ENCODE data around the gene PDE1C.

DNA sequence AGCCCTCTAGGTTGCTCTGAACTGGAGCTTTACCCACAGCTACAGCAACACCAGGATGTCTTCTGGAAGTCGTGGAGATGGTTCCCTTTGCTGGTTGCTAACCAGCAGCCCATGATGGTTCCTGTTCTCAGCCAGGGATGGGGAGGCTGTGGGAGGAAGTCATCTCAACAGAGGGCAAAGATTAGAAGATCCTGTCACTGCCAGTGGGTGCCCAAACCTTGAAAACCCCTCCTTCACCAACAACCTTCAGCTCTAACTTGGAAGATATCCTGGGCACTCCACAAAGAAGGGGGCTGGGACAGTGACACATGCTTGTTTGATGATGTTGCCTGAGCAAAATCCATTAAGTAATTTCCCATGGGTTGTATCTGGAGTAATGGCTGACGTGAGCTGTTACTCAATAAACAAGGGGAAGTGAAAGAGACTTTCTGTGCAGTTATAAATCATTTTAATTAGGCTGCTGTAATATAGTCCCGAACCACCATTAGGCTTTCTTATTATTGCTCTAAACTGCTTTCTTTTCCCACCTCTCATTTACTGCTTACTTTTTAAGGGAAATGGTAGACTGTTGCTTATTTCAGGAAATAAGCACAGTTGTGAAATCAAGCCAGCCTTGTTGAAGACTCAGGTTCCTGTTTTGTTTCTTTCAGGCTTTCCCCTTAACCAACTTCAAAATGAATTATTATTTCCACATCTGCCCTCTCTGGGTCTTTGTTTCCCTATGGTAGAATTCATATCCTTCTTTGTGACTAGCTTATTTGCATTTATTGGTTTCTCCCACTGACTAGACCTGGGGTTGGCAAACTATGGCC lies 258.4 kb downstream of the PDE1C start:
- TF ChIP-seq, protein P1, sequence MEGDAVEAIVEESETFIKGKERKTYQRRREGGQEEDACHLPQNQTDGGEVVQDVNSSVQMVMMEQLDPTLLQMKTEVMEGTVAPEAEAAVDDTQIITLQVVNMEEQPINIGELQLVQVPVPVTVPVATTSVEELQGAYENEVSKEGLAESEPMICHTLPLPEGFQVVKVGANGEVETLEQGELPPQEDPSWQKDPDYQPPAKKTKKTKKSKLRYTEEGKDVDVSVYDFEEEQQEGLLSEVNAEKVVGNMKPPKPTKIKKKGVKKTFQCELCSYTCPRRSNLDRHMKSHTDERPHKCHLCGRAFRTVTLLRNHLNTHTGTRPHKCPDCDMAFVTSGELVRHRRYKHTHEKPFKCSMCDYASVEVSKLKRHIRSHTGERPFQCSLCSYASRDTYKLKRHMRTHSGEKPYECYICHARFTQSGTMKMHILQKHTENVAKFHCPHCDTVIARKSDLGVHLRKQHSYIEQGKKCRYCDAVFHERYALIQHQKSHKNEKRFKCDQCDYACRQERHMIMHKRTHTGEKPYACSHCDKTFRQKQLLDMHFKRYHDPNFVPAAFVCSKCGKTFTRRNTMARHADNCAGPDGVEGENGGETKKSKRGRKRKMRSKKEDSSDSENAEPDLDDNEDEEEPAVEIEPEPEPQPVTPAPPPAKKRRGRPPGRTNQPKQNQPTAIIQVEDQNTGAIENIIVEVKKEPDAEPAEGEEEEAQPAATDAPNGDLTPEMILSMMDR (IDR thresholded peaks at IDR 0.05): no peak
- TF ChIP-seq POLR2A (IDR thresholded peaks at IDR 0.05): no peak
